Left forelimb (tissue), 1 donor: ENCODE data around the gene PRPS1.
"Not testable (repeated sequence)": the region's sequence is repeated elsewhere in the genome, so short reads cannot be mapped to it uniquely, and the experiment has no call there.

ENCODE experiments used
- DNase-seq: peaks from one replicate; pipeline ENCODE4 v3.0.0-alpha.2; 2018; ENCODE audit warnings: low spot score

The PRPS1 gene

GRCh38 chrX:107627838-107628661 is at the start of gene PRPS1:
PRPS1 (plus strand) TSS chrX:107628510; CDS start chrX:107628629, 119 bp downstream.
- DNase-seq, result peak; percentile 86

DNA sequence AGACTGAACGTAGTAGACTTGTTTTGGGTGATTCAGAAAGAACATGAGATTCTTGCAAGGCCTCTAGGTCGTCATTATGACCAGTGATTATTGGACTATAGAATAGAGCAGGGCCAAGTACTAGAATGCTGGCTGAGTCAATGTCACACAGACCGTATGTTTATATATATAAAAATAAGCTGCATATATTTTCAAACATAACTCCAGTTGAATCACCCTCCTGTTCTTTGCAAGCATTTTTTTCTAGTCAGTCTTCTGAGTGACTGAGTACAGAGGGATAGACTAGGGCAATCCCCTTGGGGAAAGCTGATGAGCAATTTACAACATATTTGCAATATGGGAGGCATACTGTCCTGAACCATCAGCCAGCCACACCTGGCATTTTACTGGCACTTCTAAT is 48.4 kb upstream of the PRPS1 start:
- DNase-seq, result no peak

- DNase-seq, result no peak
These were observed 46.4 kb upstream of the PRPS1 start for GRCh38 chrX:107581923-107582322.

DNA sequence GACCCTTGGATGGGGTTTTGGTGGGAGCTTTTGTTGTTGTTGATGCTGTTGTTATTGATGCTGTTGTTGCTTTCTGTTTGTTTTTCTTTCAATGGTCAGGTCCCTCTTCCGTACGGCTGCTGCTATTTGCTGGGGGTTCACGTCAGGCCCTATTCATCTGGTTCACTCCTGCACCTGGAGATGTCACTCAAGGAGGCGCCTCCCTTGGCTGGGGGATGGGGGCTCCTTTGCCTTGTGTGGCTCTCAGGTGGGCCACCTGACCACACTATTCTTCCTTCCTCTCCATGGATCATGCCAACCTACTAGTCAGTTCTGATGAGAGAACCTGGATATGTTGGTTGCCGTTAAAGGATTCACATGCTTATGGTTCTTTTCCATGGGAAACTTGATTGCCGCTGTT is 39.1 kb upstream of the PRPS1 start:
- no peak for DNase-seq

GRCh38 chrX:107596651-107597050 is 31.7 kb upstream of the PRPS1 start:
- DNase-seq, result no peak

DNA sequence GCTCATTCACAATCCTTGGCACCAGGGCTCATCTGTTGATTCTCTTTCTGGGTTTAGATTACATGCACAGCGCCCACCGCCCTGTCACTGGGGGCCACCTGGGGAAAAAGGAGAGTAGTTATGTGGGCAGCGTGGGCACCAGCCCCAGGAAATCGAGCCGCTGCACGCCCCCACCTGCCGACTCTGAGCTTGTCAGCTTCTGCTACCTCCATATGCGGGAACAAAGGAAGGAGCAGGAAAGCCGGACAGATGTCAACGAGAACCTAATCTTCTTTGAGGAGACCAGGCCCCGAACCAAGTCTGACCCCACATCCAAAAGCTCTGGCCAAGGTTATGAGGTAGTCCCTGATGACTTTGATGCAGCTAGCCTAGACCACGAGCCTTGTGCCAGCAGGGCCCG is 31.0 kb upstream of the PRPS1 start:
- DNase-seq, result no peak

DNA sequence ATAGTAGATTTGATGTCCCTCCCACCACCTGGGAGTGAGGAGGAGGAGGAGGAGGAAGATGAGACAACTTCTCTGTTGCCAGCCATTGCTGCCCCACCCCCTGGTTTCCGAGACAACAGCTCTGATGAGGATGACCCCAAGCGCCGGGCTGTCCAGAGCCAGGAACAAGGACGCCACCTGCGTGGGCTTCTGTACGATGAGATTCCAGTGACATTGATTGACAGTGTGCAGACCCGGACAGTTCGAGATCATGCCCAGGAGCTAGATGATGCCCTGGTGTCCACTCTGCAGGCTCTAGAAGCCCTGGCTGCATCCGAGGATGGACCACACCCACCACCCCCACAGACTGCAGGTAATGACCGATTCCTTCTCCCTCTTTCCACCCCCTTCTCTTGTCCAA is 30.5 kb upstream of the PRPS1 start:
- DNase-seq, result no peak

- DNase-seq, result no peak
These were observed 28.9 kb upstream of the PRPS1 start for GRCh38 chrX:107599450-107599861.

DNA sequence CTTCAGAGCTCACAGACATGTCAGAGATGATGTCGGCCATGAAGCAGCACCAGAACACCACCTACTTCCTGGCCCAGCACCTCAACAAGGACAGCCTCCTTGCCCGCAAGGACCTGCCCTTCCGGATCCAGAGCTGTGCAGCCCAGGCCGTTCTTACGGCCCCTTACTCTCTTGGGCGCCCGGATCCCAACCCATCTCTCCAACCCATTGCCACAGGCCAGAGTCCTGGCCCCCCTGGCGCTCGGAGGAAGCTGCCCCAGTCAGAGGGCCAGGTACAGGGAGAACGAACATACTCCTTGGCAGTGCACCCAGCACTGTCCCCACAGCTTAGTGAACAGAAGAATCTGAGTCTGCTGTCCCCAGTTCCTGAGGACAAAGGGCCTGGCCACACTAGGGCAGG is 27.9 kb upstream of the PRPS1 start:
- DNase-seq, result no peak

DNA sequence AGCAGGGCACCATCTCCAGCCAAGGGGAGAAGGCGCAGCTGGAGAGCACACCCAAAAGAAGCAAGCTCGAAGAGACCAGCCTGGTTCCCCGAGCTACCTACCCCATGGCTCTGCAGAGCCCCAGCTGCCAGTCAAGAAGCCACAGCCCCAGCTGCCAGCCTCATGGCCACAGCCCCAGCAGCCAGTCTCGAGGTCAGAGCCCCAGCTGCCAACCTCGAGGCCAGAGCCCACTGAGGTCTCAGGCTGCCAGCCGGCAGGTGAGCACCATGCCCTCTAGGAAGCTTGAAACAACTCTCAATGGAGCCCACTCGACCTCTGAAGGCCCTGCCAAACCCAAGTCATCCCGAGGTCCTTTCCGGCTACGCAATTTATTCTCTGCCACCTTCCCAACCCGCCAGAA is 27.0 kb upstream of the PRPS1 start:
- no peak for DNase-seq

DNA sequence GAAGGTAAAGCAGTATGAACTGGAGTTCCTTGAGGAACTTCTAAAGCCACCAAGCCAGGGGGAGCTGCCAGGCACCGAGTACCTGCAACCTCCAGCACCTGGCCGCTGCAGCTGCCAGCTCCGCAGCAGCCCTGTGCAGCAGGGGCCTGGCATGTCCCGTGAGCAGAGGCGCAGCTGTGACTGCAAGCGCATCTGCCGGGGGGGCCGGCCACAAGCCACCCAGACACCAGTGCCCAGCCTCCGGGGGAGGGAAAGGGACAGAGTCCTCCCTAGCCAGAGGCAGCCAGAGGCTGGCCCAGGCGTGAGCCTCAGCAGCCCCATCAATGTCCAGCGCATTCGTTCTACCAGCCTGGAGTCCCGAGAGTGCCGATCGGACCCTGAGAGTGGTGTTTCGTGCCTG is 26.6 kb upstream of the PRPS1 start:
- no peak for DNase-seq

GRCh38 chrX:107602694-107603239 is 25.5 kb upstream of the PRPS1 start:
- no peak for DNase-seq

DNA sequence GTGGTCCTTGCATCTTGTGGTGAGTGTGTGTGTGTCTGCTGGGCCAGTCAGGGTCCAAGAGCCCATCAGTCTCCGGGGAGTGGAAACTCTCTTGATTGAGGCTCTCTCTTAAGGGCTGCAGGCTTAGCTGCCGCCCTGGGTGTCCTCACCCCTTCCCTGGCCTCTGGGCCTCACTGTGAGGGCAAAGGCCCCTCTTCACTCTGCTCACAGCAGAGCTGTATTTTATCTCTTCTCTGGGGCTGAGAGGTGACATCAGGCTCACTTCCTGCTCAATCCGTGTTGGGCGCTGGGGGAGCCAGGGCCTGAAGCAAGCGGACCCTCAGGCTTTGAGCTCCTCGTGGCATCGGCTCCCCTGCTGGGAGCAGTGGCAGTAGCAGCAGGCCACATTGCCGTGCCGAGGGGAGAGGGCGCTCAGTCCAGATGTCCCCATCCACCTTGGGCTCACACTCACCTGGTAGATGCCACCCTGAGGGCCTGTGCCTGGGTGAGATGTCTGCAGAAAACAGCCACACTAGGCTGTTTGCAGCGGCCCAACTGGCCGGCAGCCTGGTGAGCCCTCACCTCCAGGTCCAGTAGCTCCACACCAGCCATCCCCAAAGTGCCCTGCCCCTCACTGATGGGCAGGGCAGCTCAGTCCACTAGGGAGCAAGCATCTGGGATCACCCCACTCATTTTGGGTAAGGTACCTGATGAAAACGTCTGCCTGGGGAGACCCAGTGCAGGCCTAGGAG is 24.7 kb upstream of the PRPS1 start:
- no peak for DNase-seq

DNA sequence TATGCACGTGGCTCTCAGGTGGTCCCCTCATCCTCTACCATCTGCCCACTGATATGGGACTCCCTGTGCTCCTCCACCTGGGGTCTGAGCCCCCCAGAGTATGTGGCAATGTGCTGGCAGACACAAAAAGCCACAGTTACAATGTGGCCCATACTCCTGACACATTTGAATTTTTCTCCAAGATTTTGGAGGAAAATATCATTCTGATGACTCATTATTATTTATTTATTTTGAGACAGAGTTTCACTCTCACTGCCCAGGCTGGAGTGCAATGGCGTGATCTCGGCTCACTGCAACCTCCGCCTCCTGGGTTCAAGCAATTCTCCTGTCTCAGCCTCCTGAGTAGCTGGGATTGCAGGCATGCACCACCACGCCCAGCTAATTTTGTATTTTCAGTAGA is 19.2 kb upstream of the PRPS1 start:
- DNase-seq, result not testable (repeated sequence)

GRCh38 chrX:107610667-107611066 is 17.6 kb upstream of the PRPS1 start:
- DNase-seq, result no peak

- DNase-seq, result no peak
These were observed 8.4 kb upstream of the PRPS1 start for GRCh38 chrX:107619885-107620322.

GRCh38 chrX:107624893-107625292 is 3.4 kb upstream of the PRPS1 start:
- no peak for DNase-seq

GRCh38 chrX:107625739-107626138 is 2.6 kb upstream of the PRPS1 start:
- DNase-seq, result no peak

GRCh38 chrX:107626481-107626880 is 1.8 kb upstream of the PRPS1 start:
- no peak for DNase-seq

GRCh38 chrX:107626916-107627315 is 1.4 kb upstream of the PRPS1 start:
- DNase-seq, result no peak

- DNase-seq, result peak; percentile 66
These were observed 591 bp downstream of the PRPS1 start for GRCh38 chrX:107628662-107629539.

GRCh38 chrX:107629540-107629909 is 1.2 kb downstream of the PRPS1 start:
- DNase-seq, result no peak
